HepG2 (cell line): Measurements from ENCODE around the gene RRBP1. TPM values are rescaled to one million over a fixed set of nuclear protein-coding genes. Genes with fewer than 3 reads are reported as not detected.

Source experiments
- ATAC-seq: fragments of 200-7000 bp; cut with Tn5 transposase; 3 replicates; pipeline ENCODE4 v1.9.1; 2020; ENCODE audit warnings: mild to moderate bottlenecking, moderate library complexity
- BruUV-seq: library from RNA; stranded (reverse); fragments of 400-500 nt; replicated peaks from 2 replicates; lab custom pipeline; 2021; lab: Mats Ljungman, UMichigan
- CTCF ChIA-PET: fragments of 300-600 bp; formaldehyde crosslinking; extraction: SDS; loops from one replicate; lab custom pipeline; 2021; ENCODE audit warnings: low total read pairs, inconsistent platforms, low intra/inter-chr PET ratio; lab: Yijun Ruan, JAX
- POLR2A ChIA-PET: fragments of 350-600 bp; sonication (Branson Sonifier 250); formaldehyde crosslinking; loops from one replicate; lab custom pipeline; 2020; ENCODE audit warnings: antibody characterized with exemption, inconsistent platforms; lab: Yijun Ruan, JAX
- DNase-seq: peaks from one replicate; pipeline ENCODE4 v3.0.0-alpha.2; 2015; ENCODE audit warnings: low spot score
- FAIRE-seq: peaks from 3 replicates; lab custom pipeline; 2011; peaks lifted over from hg19 to GRCh38; lab: Jason Lieb, UNC
- H2AFZ ChIP-seq: one replicate; pipeline ENCODE4 v1.6.1; 2011; ENCODE audit warnings: low read length, inconsistent platforms
- H3K27ac ChIP-seq: fragments of 300-600 bp; 3 replicates; pipeline ENCODE4 v1.8.0; 2011; ENCODE audit warnings: mixed run types, mild to moderate bottlenecking, mixed read lengths, low read length, inconsistent platforms; ENCODE audit not compliant: insufficient read depth; ENCODE audit errors: extremely low read length
- H3K27me3 ChIP-seq, 2 experiments: fragments of 200-600 bp in 1 of 2; 2 replicates in 1 of 2; 3 replicates in 1 of 2; pipeline versions ENCODE4 v1.6.0 to v1.8.0; 2011; ENCODE audit warnings: low read length in 2 of 2, mild to moderate bottlenecking in 2 of 2, moderate library complexity in 2 of 2, inconsistent platforms in 1 of 2; ENCODE audit not compliant: insufficient read depth in 2 of 2, control insufficient read depth in 1 of 2
- H3K36me3 ChIP-seq, 2 experiments: fragments of 200-600 bp in 1 of 2; replicated peaks in 1 of 2; 2 replicates in 1 of 2; 3 replicates in 1 of 2; pipeline versions ENCODE4 v1.5.1 to v1.8.0; 2011; ENCODE audit warnings: low read length in 2 of 2, inconsistent platforms in 1 of 2; ENCODE audit not compliant: insufficient read depth in 2 of 2, control insufficient read depth in 1 of 2
- H3K4me1 ChIP-seq: 2 replicates; pipeline ENCODE4 v1.5.1; 2012; ENCODE audit warnings: low read length, inconsistent platforms; ENCODE audit not compliant: insufficient read depth
- H3K4me2 ChIP-seq: 2 replicates; pipeline ENCODE4 v1.6.0; 2011; ENCODE audit warnings: low read depth, low read length, inconsistent platforms
- H3K4me3 ChIP-seq, 3 experiments: fragments of 200-600 bp in 1 of 3; sonication (generic), shearing (Covaris generic) in 1 of 3; replicated peaks in 1 of 3; 2 replicates each; pipeline ENCODE4 v1.5.1; 2011 to 2016; ENCODE audit warnings: low read length in 3 of 3, inconsistent platforms in 2 of 3, low read depth in 2 of 3, mild to moderate bottlenecking in 2 of 3, control low read depth in 1 of 3, mixed read lengths in 1 of 3; ENCODE audit not compliant: insufficient read depth in 1 of 3
- H3K79me2 ChIP-seq: one replicate; pipeline ENCODE4 v1.6.1; 2011; ENCODE audit warnings: low read length, inconsistent platforms; ENCODE audit not compliant: insufficient read depth
- H3K9ac ChIP-seq: 2 replicates; pipeline ENCODE4 v1.6.0; 2011; ENCODE audit warnings: mild to moderate bottlenecking, low read depth, low read length, inconsistent platforms; ENCODE audit not compliant: insufficient read depth
- H3K9me3 ChIP-seq: 2 replicates; pipeline ENCODE4 v1.5.1; 2012; ENCODE audit warnings: mild to moderate bottlenecking, low read length
- H4K20me1 ChIP-seq: 2 replicates; pipeline ENCODE4 v1.6.0; 2011; ENCODE audit warnings: inconsistent platforms, mild to moderate bottlenecking, low read length, moderate library complexity; ENCODE audit not compliant: insufficient read depth
- AKAP8 ChIP-seq: sonication (generic); formaldehyde crosslinking; IDR thresholded peaks from 2 replicates; pipeline ENCODE4 v1.5.1; 2020; ENCODE audit warnings: mild to moderate bottlenecking, missing genetic modification reagents
- DR1 ChIP-seq: sonication (generic); formaldehyde crosslinking; IDR thresholded peaks from 2 replicates; pipeline ENCODE4 v1.8.0; 2021; ENCODE audit warnings: mild to moderate bottlenecking, missing genetic modification reagents, inconsistent platforms
- DRAP1 ChIP-seq: IDR thresholded peaks from 2 replicates; pipeline ENCODE4 v1.6.1; 2016; ENCODE audit warnings: missing genetic modification reagents, missing compliant biosample characterization
- MAZ ChIP-seq, 2 experiments: sonication (generic) in 1 of 2; formaldehyde crosslinking in 1 of 2; IDR thresholded peaks; 2 replicates each; pipeline versions ENCODE4 v1.5.0 to v1.6.1; 2012 to 2020; ENCODE audit warnings: low read depth in 2 of 2, mild to moderate bottlenecking in 2 of 2, borderline replicate concordance in 1 of 2, improper control_type of control experiment in 1 of 2, low read length in 1 of 2, missing genetic modification reagents in 1 of 2, moderate library complexity in 1 of 2
- MYPOP ChIP-seq: sonication (generic); formaldehyde crosslinking; IDR thresholded peaks from 2 replicates; pipeline ENCODE4 v1.8.1; 2023; ENCODE audit warnings: mild to moderate bottlenecking, moderate library complexity, missing genetic modification reagents
- NFE2 ChIP-seq: sonication (generic); formaldehyde crosslinking; IDR thresholded peaks from 2 replicates; pipeline ENCODE4 v1.4.0; 2020; ENCODE audit warnings: missing genetic modification reagents
- POLR2A ChIP-seq, 2 experiments: IDR thresholded peaks; 2 replicates each; pipeline ENCODE4 v1.6.1; 2011; ENCODE audit warnings: low read depth in 2 of 2, low read length in 2 of 2, mild to moderate bottlenecking in 1 of 2, moderate library complexity in 1 of 2; ENCODE audit not compliant: insufficient read depth in 1 of 2
- POLR2AphosphoS2 ChIP-seq: IDR thresholded peaks from 2 replicates; pipeline ENCODE4 v1.6.1; 2011; ENCODE audit warnings: low read depth, low read length, improper control_type of control experiment
- POLR2G ChIP-seq: fragments of 200-400 bp; formaldehyde crosslinking; IDR thresholded peaks from 2 replicates; pipeline ENCODE4 v1.6.1; 2018; ENCODE audit warnings: mild to moderate bottlenecking, low read depth, low read length, moderate library complexity
- RARA ChIP-seq: IDR thresholded peaks from 2 replicates; pipeline ENCODE4 v1.6.1; 2016; ENCODE audit warnings: missing genetic modification reagents, missing compliant biosample characterization
- RBM22 ChIP-seq: fragments of 200-400 bp; formaldehyde crosslinking; optimal IDR thresholded peaks from 2 replicates; pipeline ENCODE3; 2017; ENCODE audit warnings: mild to moderate bottlenecking, low read length, moderate library complexity
- SKI ChIP-seq: fragments of 450-650 bp; IDR thresholded peaks from one replicate; pipeline ENCODE4 v1.6.1; 2018; ENCODE audit warnings: mild to moderate bottlenecking; ENCODE audit not compliant: partially characterized antibody
- TBX3 ChIP-seq: fragments of 450-650 bp; IDR thresholded peaks from 2 replicates; pipeline ENCODE4 v1.6.1; 2017; ENCODE audit warnings: antibody characterized with exemption, mild to moderate bottlenecking, inconsistent platforms, borderline replicate concordance
- ZBTB14 ChIP-seq: sonication (generic); formaldehyde crosslinking; IDR thresholded peaks from 2 replicates; pipeline ENCODE4 v1.4.0; 2020; ENCODE audit warnings: missing genetic modification reagents
- ZFP37 ChIP-seq: sonication (generic); formaldehyde crosslinking; IDR thresholded peaks from 2 replicates; pipeline ENCODE4 v1.4.0; 2020; ENCODE audit warnings: missing genetic modification reagents, borderline replicate concordance
- ZFP82 ChIP-seq: sonication (generic); formaldehyde crosslinking; IDR thresholded peaks from 2 replicates; pipeline ENCODE4 v1.5.1; 2020; ENCODE audit warnings: mild to moderate bottlenecking, missing genetic modification reagents, borderline replicate concordance
- ZNF501 ChIP-seq: sonication (generic); formaldehyde crosslinking; IDR thresholded peaks from 2 replicates; pipeline ENCODE4 v1.5.1; 2020; ENCODE audit warnings: mild to moderate bottlenecking, moderate library complexity, missing genetic modification reagents
- ZNF563 ChIP-seq: sonication (generic); formaldehyde crosslinking; IDR thresholded peaks from 2 replicates; pipeline ENCODE4 v1.8.0; 2022; ENCODE audit warnings: mild to moderate bottlenecking, moderate library complexity, missing genetic modification reagents
- ZNF747 ChIP-seq: sonication (generic); formaldehyde crosslinking; IDR thresholded peaks from 2 replicates; pipeline ENCODE4 v1.8.1; 2023; ENCODE audit warnings: missing genetic modification reagents, mild to moderate bottlenecking, borderline replicate concordance
- ZNF768 ChIP-seq: sonication (generic); formaldehyde crosslinking; IDR thresholded peaks from 2 replicates; pipeline ENCODE4 v1.4.0; 2020; ENCODE audit warnings: missing genetic modification reagents
- ZNF790 ChIP-seq: sonication (generic); formaldehyde crosslinking; IDR thresholded peaks from 2 replicates; pipeline ENCODE4 v1.8.0; 2022; ENCODE audit warnings: missing genetic modification reagents, mild to moderate bottlenecking, borderline replicate concordance
- ZNF891 ChIP-seq: sonication (generic); formaldehyde crosslinking; IDR thresholded peaks from 2 replicates; pipeline ENCODE4 v1.5.0; 2020; ENCODE audit warnings: mild to moderate bottlenecking, missing genetic modification reagents
- WGBS: methylation state at CpG from one replicate; pipeline ENCODE4 v1.1.6; 2017; ENCODE audit warnings: low lambda C conversion rate; 5-methylcytosine and 5-hydroxymethylcytosine counted together
- in situ Hi-C: cut with HindIII; loops from 2 replicates; pipeline ENCODE4 v1.10.0; 2017; ENCODE audit warnings: low pct_unique_long_range_greater_than_20kb; ENCODE audit not compliant: extremely low pct_ligation_motif_present
- intact Hi-C: fragments of 100-400 bp; cut with micrococcal nuclease; formaldehyde crosslinking; loops from one replicate; pipeline ENCODE4 v1.10.0; 2022; ENCODE audit not compliant: unreplicated experiment
- polyA plus RNA-seq, 8 experiments: library from polyadenylated mRNA; depleted of rRNA in 3 of 8; stranded (reverse) in 7 of 8; unstranded in 1 of 8; fragments of >200 nt; fragmentation: Illumina TruSeq in 4 of 8; extraction: Trizol in 4 of 8; gene quantifications; 2 replicates each; pipeline versions ENCODE4 v1.2.1 to v1.2.3, GENCODE V29; 2011 to 2016; ENCODE audit warnings: low read depth in 4 of 8, missing spikeins in 1 of 8, mixed read lengths in 1 of 8; ENCODE audit not compliant: insufficient read depth in 1 of 8
- total RNA-seq, 5 experiments: library from RNA; depleted of rRNA; stranded (reverse); fragments of >200 nt; fragmentation: Illumina TruSeq; extraction: Trizol; gene quantifications; 2 replicates each; pipeline ENCODE4 v1.2.3, GENCODE V29; 2016; ENCODE audit warnings: low read depth in 1 of 5

The RRBP1 gene
- total and polyA plus RNA-seq, 2 of the 13 experiments (the other 11 are each of a cell fraction or from before 2014, with no cell fraction given): 150 to 222 TPM

GRCh38 chr20:17676942-17677341 lies 5.1 kb downstream of the RRBP1 start (continued):
- TF ChIP-seq NFE2 (CRISPR knock-in tag) (no peak), ZFP82 (CRISPR knock-in tag) (no peak), TBX3 (no peak), RARA (CRISPR knock-in tag) (peak; percentile 33; the same call in 1 of the 2 replicates), DRAP1 (CRISPR knock-in tag) (no peak), POLR2AphosphoS2 (peak; percentile 49), ZBTB14 (CRISPR knock-in tag) (no peak), ZFP37 (CRISPR knock-in tag) (no peak), MYPOP (CRISPR knock-in tag) (no peak), SKI (peak; percentile 39)

GRCh38 chr20:17676378-17676759 lies 5.7 kb downstream of the RRBP1 start:
- Histone ChIP-seq H3K9ac (no peak overlapping the region), H3K79me2 (peaks cover 96% of the 10 kb centered on the region), H3K4me1 (peaks cover 84% of the 10 kb centered on the region), H4K20me1 (peaks cover 95% of the 10 kb centered on the region), H3K27ac (no peak overlapping the region), H3K4me2 (no peak overlapping the region), H3K4me3 (no peak overlapping the region), H3K36me3 (peaks cover 39 to 91% of the 10 kb centered on the region in 2 experiments), H2AFZ (no peak overlapping the region), H3K27me3 (no peaks in the 10 kb centered on the region; a peak in 1 of 5 replicates), H3K9me3 (no peaks in the 10 kb centered on the region)
- DNase-seq: no peak
- in situ Hi-C loops (no loop called here), intact Hi-C loops (no loop called here)
- ATAC-seq: peak; percentile 1; the same call in 1 of the 3 replicates
- no peak for FAIRE-seq
- ChIA-PET CTCF (no interaction called here), POLR2A (interaction anchor here (0.7 to 10.8 kb wide), 8 partner anchors 10 to 220 kb away, joined by 3 to 347 read pairs (median 4); no protein-coding TSS in a partner anchor)
- no TSS peak for BruUV-seq
- WGBS: 96% methylated on average over 4 of the region's 4 CpGs
- peak in 1 of 2 experiments; percentile 35; a peak in 2 of 4 replicates for TF ChIP-seq POLR2A (IDR thresholded peaks at IDR 0.05; ENCODE audit: insufficient read depth in 1 of 2, low read depth in 2 of 2, low read length in 2 of 2)
- peak; percentile 27; the same call in 1 of the 2 replicates for TF ChIP-seq AKAP8 (CRISPR knock-in tag)
- TF ChIP-seq ZNF790: 0 out of 2 replicates have a peak, but pooled peaks have one; percentile 26
- no peak for TF ChIP-seq MAZ (IDR thresholded peaks at IDR 0.05; ENCODE audit: borderline replicate concordance, low read depth, low read length)
- TF ChIP-seq MAZ (CRISPR knock-in tag; IDR thresholded peaks at IDR 0.05; ENCODE audit: low read depth): 0 out of 2 replicates have a peak, but pooled peaks have one; percentile 47
- 0 out of 2 replicates have a peak, but pooled peaks have one; percentile 32 for TF ChIP-seq ZNF501 (CRISPR knock-in tag)
- peak; percentile 84 for TF ChIP-seq RBM22
- 0 out of 2 replicates have a peak, but pooled peaks have one; percentile 33 for TF ChIP-seq DR1 (CRISPR knock-in tag)
- 0 out of 2 replicates have a peak, but pooled peaks have one; percentile 35 for TF ChIP-seq ZNF747 (CRISPR knock-in tag)
- TF ChIP-seq POLR2G: peak; percentile 52; the same call in 1 of the 2 replicates
- peak; percentile 45; the same call in 1 of the 2 replicates for TF ChIP-seq ZNF563 (CRISPR knock-in tag)
- 0 out of 2 replicates have a peak, but pooled peaks have one; percentile 23 for TF ChIP-seq ZNF891 (CRISPR knock-in tag)
- 0 out of 2 replicates have a peak, but pooled peaks have one; percentile 14 for TF ChIP-seq ZNF768 (CRISPR knock-in tag)
